Measurements from ENCODE around the gene STT3A.
"Not testable (repeated sequence)": the region's sequence is repeated elsewhere in the genome, so short reads cannot be mapped to it uniquely, and the experiment has no call there.

The STT3A gene

DNA sequence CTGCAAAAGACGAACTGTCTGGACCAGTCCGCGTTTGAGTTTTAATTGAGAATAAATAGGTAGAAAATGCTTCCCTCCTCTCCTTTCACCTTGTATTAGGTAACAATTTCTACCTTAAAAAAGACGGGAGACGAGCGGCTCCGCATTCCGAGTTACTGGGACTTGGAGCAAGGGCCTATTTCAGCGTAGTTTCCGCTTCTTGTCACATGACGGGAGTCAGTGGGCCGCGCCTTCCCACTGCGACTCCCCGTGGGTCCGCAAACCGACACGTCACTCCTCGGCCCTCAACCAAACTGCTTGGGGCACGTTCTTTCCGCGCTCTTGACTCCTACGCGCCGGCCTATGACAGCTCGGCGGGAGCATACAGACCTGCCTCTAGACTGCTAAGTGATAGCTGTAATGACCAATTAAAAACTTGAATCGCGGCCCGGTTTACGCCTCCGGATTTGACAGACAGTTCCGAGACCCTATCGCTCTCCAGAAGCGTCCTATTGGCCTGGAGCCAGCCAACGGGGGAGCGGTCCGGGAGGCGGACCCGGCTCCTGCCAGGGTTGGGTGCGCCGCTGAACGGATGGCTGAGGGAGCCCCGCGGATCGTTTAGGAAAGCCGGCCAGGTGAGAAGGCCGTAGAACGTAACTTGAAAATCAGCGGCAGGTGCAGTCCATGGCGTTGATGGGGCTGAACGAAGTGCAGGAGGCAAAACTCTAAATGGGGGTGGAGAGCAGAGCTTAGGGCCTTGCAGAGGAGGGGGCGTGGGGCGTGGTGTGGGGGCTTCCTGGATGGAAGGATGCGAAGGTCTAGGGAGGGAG lies at the start of gene STT3A:
STT3A (plus strand) TSS at position 548 of the 809 bp plus-strand sequence. CDS start 3,064 bp downstream, outside the sequence.
- DNase-seq (ENCODE audit: low spot score) = peak; percentile 100

GRCh38 chr11:125550780-125551179 lies 41.9 kb upstream of the STT3A start:
- DNase-seq (ENCODE audit: low spot score) = no peak

DNA sequence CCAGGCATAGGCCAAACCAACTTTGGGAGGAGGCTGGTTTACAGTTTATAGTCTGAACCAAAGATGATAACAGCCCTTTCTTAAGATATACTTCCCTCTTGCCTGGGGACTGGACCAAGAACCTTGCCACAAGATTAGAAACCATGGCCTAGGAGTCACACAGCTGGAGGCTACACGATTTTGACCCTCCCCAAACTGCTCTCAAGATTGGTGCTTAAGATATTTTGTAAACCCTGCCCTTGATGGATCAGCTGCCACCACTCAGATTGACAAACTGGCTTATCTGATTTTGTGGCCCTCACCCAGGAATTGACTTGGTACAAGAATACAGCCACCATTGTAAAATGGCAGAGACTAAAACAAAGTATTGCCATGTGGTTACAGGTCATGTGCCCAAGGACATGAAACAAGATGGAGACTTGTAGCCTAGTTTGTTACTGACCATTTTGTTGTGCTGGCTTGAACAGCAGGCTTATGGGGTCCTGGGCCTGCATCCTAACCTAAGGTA lies 40.8 kb upstream of the STT3A start:
- DNase-seq (ENCODE audit: low spot score) = no peak

DNA sequence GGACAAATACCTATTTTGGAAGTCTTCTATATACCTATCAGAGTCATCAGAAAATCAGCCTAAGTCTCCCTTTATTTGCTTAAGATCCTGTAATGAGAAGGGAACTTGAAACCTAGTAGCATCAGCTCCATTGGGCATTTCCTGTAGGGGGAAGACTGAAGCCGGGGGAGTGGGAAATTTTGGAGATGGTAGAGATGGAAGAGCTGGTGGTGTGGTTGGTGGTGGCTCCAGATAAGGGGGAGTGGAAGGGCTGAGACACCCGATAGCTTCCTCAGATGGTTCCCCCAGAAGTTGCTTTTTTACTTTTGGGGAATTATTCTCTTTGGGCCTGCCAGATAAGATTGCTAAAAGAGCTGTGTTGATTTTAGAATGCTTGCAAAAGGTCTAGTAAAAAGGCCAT lies 39.7 kb upstream of the STT3A start:
- DNase-seq (ENCODE audit: low spot score) = no peak

DNA sequence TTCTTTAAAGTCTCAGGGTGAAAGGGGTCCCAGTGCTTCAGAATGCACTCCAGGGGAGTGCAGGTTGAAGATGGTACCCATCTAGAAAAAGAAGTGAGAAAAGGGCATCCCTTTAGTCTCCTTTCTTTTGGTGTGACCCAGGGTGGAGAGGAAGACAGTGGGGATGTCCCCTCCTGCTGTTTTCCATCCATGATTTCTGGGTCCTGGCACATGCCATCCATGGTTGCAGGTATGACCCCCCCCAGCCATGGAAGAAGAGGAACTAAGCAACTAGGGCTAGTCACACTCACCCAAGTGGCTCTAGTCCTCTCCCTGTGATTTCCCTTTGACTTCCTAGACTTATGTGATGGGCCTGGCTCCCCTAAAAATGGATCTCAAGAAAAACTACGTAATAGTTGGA lies 39.3 kb upstream of the STT3A start:
- DNase-seq (ENCODE audit: low spot score) = no peak

DNA sequence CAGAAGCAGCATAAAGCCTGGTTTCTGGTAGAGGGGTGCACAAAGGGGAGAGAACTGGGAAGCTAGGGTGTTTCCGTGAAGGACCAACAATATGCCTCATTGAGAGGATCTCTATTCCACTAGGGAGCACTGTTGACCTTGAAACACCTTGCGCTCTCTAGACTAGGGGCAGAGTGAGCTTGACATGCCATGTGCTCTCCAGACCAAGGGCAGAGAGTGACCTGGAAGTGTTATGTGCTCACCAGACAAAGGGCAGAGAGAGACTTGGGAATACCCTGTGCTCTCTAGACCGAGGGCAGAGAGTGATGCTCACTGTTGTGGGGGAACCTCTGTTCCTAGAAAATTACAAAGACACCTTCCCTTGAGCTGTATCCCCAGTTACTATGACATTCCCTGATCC lies 38.6 kb upstream of the STT3A start:
- DNase-seq (ENCODE audit: low spot score) = no peak

DNA sequence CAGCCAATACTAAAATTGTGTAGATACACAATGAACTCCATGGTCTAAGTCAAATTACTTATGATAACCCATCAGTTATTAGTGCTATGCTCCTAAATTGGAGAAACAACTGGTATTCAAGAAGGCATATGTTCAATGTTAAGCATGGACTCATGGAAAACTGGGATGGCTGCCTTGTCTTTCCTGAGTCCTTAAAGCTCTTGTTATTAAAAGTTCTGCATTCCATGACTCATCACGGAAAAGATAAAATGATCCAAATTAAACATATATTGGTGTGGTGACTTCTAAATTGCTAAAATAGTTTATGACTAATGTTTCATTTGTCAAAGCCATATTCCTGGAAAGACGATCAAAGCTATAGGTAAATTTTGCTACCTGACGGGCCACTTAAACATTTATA lies 32.8 kb upstream of the STT3A start:
- DNase-seq (ENCODE audit: low spot score) = no peak

DNA sequence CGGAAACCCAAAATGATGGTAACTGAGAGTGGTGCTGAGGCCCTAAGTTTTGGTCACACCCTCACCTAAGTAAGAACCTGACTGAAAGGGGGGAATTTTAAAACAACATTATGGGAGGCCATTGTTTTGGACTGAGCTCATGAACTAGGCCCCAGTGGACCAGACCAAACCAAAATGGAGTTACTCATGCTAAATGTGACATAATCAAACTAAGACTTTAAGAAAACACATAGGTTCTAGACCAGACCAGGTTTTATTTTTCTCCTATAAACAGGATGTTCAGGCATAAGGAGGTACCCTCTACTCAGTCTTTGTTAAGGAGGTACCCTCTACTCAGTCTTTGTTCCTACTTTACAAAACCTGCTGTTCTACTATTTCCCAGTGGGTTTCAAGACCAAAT lies 30.7 kb upstream of the STT3A start:
- no peak for DNase-seq (ENCODE audit: low spot score)

GRCh38 chr11:125562430-125562829 lies 30.2 kb upstream of the STT3A start:
- DNase-seq (ENCODE audit: low spot score) = no peak

DNA sequence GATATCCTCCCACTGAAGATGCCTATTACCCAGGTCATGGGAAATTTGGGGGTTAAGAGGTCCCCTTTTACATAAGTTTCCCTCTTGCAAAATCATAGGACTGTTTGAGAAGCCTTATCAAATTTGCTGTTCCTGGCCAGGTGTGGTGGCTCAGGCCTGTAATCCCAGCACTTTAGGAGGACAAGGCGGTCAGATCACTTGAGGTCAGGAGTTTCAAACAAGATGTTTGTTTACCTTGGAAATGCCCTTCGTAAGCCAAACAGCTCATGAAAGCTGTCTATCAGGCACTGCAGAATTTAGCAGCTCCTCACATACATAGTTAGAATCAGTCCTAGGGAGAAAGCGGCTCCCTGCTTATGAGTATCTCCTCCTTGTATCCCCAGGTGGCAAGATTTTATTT lies 28.3 kb upstream of the STT3A start:
- no peak for DNase-seq (ENCODE audit: low spot score)

DNA sequence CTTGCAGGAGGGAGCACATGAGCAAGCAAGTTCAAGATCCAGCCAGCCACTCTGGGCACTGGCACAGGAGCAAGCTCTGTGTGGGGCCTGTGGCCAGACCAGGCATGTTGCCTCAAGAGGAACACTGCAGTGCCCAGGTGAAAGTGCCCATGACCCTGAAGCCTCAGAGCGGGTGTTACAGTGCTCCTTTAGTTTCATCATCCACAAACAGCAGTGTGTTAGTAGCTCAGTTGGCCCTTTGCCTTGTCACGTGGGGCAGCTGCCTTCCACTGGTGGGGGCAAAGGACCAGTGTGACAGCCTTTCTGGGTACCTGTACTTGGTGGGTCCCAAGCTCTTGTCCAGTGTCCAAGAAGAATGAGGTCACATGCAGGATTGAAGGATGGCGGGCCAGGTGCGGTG lies 26.4 kb upstream of the STT3A start:
- DNase-seq (ENCODE audit: low spot score) = no peak

GRCh38 chr11:125568970-125569914 lies 23.4 kb upstream of the STT3A start, which contains the start of gene EI24:
EI24 (plus strand) TSS chr11:125569477; CDS start chr11:125572528, 3,051 bp downstream.
- peak; percentile 95 for DNase-seq (ENCODE audit: low spot score)

DNA sequence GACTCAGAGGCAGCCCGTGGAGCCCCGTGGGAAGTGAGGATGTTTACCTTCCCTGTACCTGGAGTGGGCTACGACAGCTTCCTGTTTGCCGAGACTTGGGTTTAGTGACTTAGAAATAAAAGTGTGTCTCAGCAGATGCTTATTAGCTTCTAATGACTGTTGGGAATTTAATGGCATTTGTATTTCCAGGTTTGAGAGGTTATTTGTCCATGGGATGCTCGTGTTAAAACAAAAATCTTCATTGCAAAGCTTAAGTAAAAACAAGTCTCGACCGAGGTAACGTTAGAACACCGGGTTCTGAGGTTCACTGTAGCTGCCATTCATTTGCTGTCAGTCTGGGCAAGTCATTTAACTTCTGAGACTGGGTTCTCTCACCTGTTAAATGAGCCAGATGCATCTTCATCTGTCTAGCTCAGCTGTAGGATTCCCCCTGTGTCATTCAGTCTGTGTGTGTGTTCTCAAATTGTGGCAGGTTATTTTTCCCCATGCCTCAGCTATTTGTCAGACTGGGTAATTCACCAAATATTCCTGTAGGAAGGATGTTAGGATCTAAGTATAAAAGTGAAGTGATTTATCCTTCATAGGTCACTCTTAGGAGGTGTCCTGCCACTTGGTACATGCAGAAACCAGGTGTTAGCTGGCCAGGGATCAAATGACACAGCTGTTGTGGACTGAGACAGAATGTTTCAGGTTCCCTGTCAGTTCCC lies 22.6 kb upstream of the STT3A start:
- DNase-seq (ENCODE audit: low spot score) = no peak

GRCh38 chr11:125570952-125571351 lies 21.7 kb upstream of the STT3A start:
- DNase-seq (ENCODE audit: low spot score) = no peak

DNA sequence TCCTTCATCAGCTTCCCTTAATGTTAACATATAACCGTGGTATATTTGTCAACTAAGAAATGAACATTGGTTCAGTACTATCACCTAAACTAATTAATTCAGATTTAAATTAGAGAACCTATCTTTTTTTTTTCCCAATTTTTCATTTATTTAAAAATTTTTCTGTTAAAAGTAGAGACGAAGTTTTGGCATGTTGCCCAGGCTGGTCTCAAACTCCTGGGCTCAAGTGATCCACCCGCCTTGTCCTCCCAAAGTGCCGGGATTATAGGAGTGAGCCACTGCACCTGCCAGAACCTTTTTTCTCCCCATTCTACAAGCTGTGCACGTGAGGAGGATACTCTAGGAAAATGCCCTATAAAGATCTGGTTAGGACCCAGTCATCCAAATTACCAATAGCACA lies 19.7 kb upstream of the STT3A start:
- no peak for DNase-seq (ENCODE audit: low spot score)

DNA sequence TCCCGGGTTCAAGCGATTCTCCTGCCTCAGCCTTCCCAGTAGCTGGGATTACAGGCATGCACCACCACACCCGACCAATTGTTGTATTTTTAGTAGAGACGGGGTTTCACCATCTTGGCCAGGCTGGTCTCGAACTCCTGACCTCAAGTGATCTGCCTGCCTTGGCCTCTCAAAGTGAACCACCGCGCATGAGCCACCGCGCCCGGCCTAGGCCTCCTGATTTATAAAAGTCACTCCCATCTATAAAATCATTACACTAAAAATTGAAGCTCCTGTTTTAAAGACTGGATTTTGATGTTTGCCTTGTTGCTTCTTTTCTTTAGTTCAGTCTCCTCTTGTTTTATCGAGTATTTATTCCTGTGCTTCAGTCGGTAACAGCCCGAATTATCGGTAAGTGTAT lies 15.5 kb upstream of the STT3A start:
- not testable (repeated sequence) for DNase-seq (ENCODE audit: low spot score)

- no peak for DNase-seq (ENCODE audit: low spot score)
Observed at GRCh38 chr11:125578783-125579182, 13.9 kb upstream of the STT3A start.

DNA sequence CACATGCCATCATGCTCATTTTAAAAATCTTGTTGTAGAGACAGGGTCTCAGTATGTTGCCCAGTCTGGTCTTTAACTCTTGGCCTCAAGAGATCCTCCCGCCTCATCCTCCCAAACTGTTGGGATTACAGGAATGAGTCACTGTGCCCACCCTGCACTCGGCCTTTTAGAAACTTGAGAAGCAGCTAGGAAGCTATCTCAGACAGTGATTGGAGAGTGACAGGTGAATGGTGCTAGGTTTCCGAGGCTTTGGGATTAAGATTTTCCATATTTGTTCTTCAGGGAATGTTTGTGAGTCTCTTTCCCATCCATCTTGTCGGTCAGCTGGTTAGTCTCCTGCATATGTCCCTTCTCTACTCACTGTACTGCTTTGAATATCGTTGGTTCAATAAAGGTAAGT lies 12.8 kb upstream of the STT3A start:
- DNase-seq (ENCODE audit: low spot score) = no peak

DNA sequence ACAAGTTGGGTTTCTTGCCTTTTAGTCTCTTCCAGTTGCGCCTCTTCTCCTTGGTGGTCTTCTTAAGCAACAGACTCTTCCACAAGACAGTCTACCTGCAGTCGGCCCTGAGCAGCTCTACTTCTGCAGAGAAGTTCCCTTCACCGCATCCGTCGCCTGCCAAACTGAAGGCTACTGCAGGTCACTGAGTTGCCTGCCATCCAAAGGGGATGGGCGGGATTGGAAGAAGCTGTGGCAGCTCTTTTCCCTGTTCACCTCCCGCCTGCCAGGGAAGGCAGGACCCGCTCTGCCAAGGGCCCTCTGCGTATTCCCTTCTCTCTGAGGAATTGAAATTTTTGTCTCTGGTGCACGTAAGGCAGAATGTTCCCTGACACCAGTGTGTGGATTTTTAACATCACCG lies 9.2 kb upstream of the STT3A start:
- DNase-seq (ENCODE audit: low spot score) = peak; percentile 52

DNA sequence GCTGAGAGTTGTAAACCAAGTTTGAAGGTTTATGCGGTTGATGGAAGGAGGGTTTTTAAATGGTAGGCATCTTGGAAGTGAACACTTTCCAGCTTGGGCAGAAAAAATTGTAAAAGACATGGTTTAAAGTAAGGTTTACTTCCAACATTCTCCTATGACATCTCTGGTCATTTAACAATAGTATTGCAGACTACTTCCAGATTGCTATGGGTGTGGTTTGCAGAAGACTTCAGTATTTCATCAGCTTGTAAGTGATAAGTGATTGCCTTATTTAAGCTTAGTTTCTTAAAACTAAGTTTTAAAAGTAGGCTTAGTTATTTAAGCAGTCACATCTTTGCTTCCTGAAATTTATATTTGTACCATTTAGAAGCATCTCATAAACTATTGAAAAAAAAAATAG lies 7.2 kb upstream of the STT3A start:
- DNase-seq (ENCODE audit: low spot score) = no peak

GRCh38 chr11:125586623-125587022 lies 6.0 kb upstream of the STT3A start:
- DNase-seq (ENCODE audit: low spot score) = no peak

DNA sequence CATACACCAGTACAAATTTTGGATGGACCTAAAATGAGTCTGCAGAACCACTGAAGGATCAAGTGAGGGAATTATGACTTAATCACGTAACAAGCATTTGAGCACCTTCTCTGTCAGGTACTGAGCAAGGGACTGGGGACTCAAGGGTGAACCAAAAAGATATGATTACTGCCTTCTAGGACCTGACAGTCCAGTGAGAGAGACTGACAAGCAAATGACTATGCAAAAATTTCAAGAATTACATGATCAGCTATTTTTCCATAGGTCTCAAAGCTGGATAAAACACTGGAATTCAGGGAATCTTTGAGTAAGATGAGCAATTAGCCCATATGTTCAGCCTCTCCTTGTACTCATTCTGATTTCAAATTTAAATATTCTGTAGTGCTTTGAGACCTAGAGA lies 5.2 kb upstream of the STT3A start:
- DNase-seq (ENCODE audit: low spot score) = no peak

Data from Ammon's horn (tissue), 1 donor.